Osteoblast (primary cell): ENCODE measurements around the gene RIC1. TPM values are rescaled to one million over a fixed set of nuclear protein-coding genes. Genes with fewer than 3 reads are reported as not detected.

Experiments used
- DNase-seq: peaks from one replicate; pipeline ENCODE4 v3.0.0; 2011; ENCODE audit warnings: low spot score, mixed read lengths; ENCODE audit not compliant: insufficient read length; ENCODE audit errors: missing footprints
- H2AFZ ChIP-seq: 2 replicates; pipeline ENCODE4 v1.6.0; 2011; ENCODE audit warnings: mild to moderate bottlenecking, low read length
- H3K27ac ChIP-seq: 2 replicates; pipeline ENCODE4 v1.5.1; 2011; ENCODE audit warnings: mild to moderate bottlenecking, low read depth, low read length, moderate library complexity
- H3K27me3 ChIP-seq: 2 replicates; pipeline ENCODE4 v1.6.0; 2012; ENCODE audit warnings: mild to moderate bottlenecking, control low read depth, inconsistent platforms, low read length, moderate library complexity; ENCODE audit not compliant: insufficient read depth
- H3K36me3 ChIP-seq: 2 replicates; pipeline ENCODE4 v1.5.1; 2011; ENCODE audit warnings: mild to moderate bottlenecking, low read length, control low read depth, moderate library complexity; ENCODE audit not compliant: insufficient read depth
- H3K4me1 ChIP-seq: 2 replicates; pipeline ENCODE4 v1.5.1; 2011; ENCODE audit warnings: mild to moderate bottlenecking, low read length, control low read depth, moderate library complexity; ENCODE audit not compliant: insufficient read depth
- H3K4me2 ChIP-seq: 2 replicates; pipeline ENCODE4 v1.6.0; 2011; ENCODE audit warnings: mild to moderate bottlenecking, low read length; ENCODE audit not compliant: insufficient read depth
- H3K4me3 ChIP-seq: fragments of 200-600 bp; sonication (generic); 3 replicates; pipeline ENCODE4 v1.5.1; 2012; ENCODE audit warnings: mild to moderate bottlenecking, low read length, inconsistent platforms; ENCODE audit not compliant: insufficient read depth
- H3K79me2 ChIP-seq: 2 replicates; pipeline ENCODE4 v1.6.0; 2012; ENCODE audit warnings: mild to moderate bottlenecking, low read length, control low read depth, inconsistent platforms; ENCODE audit not compliant: insufficient read depth
- H3K9me3 ChIP-seq: 2 replicates; pipeline ENCODE4 v1.5.1; 2011; ENCODE audit warnings: low read depth, low read length, control low read depth
- H4K20me1 ChIP-seq: 2 replicates; pipeline ENCODE4 v1.6.0; 2012; ENCODE audit warnings: mild to moderate bottlenecking, low read length, control low read depth; ENCODE audit not compliant: insufficient read depth
- total RNA-seq: library from RNA; depleted of rRNA; stranded (reverse); fragments of >200 nt; gene quantifications from 2 replicates; pipeline ENCODE4 v1.2.3, GENCODE V29; 2012
- TF ChIP-seq, protein P1 (sequence below): IDR thresholded peaks from 2 replicates; pipeline ENCODE4 v1.5.1; 2011; ENCODE audit warnings: mild to moderate bottlenecking, low read depth, low read length, moderate library complexity; ENCODE audit errors: extremely low read depth

The RIC1 gene
- total RNA-seq, 1 donor: 51.4 TPM

DNA sequence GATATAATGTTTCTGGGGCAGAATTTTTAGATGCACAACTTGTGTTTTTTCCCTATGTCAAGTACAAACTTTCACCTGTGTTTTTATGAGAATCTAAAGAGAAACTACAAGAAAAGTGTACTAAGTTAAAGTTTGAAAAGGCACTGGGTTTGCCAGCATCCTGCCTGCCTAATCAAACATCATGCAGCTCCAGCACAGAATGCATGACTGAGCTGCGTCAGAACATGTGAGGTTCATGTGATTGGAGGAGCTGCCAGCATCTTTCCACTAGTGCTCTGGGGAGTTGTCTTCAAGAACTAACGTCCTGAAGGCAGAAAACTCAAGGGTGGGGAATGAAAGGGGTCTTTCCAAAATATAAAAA lies 46.1 kb upstream of the RIC1 start:
- TF ChIP-seq, protein P1, sequence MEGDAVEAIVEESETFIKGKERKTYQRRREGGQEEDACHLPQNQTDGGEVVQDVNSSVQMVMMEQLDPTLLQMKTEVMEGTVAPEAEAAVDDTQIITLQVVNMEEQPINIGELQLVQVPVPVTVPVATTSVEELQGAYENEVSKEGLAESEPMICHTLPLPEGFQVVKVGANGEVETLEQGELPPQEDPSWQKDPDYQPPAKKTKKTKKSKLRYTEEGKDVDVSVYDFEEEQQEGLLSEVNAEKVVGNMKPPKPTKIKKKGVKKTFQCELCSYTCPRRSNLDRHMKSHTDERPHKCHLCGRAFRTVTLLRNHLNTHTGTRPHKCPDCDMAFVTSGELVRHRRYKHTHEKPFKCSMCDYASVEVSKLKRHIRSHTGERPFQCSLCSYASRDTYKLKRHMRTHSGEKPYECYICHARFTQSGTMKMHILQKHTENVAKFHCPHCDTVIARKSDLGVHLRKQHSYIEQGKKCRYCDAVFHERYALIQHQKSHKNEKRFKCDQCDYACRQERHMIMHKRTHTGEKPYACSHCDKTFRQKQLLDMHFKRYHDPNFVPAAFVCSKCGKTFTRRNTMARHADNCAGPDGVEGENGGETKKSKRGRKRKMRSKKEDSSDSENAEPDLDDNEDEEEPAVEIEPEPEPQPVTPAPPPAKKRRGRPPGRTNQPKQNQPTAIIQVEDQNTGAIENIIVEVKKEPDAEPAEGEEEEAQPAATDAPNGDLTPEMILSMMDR: no peak
- peak overlapping the region; percentile 13 for H2AFZ ChIP-seq
- DNase-seq: no peak
- peaks cover 30% of the 10 kb centered on the region for H3K4me1 ChIP-seq
- H3K4me3 ChIP-seq: no peak overlapping the region
- H3K27me3 ChIP-seq: no peaks in the 10 kb centered on the region
- no peaks in the 10 kb centered on the region for H3K79me2 ChIP-seq
- H3K9me3 ChIP-seq: no peaks in the 10 kb centered on the region
- H3K36me3 ChIP-seq: no peaks in the 10 kb centered on the region
- no peaks in the 10 kb centered on the region for H4K20me1 ChIP-seq
- H3K27ac ChIP-seq: peak overlapping the region; percentile 71
- H3K4me2 ChIP-seq: peak overlapping the region; percentile 21

DNA sequence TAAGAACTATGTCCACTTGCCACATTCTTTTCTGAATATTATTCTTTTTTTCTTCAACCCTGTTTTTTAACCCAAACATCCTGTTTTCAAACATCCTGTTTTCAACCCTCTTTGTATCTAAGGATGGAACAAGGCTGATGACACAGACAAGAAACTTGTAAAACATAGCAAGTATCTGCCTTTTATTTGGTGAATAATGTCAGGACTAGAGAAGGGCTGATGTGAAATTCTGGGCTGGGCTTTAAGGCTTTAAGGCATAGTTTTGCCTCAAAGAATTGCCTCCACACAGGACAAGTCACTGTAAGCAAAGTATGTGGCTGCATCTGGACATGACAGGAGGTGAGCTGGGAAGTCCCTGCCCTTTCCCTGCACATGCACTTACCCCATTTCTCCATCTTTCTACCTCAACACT lies 42.5 kb upstream of the RIC1 start:
- Histone ChIP-seq H2AFZ (peak overlapping the region; percentile 2), H3K4me3 (no peak overlapping the region), H3K36me3 (no peaks in the 10 kb centered on the region), H3K9me3 (no peaks in the 10 kb centered on the region), H3K4me1 (peaks cover 25% of the 10 kb centered on the region), H3K27ac (peak overlapping the region; percentile 76), H3K27me3 (no peaks in the 10 kb centered on the region), H3K4me2 (no peak overlapping the region), H3K79me2 (no peaks in the 10 kb centered on the region), H4K20me1 (no peaks in the 10 kb centered on the region)
- DNase-seq: no peak
- TF ChIP-seq, protein P1: no peak

DNA sequence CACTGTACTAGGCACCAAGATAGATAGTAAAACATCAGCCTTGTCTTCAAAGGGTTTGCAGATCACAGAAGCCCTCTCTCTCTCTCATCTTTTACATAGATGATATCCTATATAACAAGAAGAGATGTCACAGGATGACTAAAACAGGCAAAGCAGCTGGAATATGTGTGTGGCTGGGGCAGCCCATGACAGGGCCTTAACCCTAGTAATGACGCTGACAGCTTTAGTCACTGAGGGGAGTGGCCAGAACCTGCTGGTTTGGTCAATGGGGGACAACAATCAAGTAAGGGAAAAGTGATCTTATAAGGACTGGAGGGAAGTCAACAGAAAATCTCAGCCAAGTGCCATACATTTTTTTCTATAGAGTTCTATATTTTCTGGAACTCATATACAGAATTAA lies 41.9 kb upstream of the RIC1 start:
- Histone ChIP-seq H3K36me3 (no peaks in the 10 kb centered on the region), H3K4me3 (no peak overlapping the region), H3K79me2 (no peaks in the 10 kb centered on the region), H3K27ac (peak overlapping the region; percentile 76), H3K27me3 (no peaks in the 10 kb centered on the region), H2AFZ (no peak overlapping the region), H4K20me1 (no peaks in the 10 kb centered on the region), H3K9me3 (no peaks in the 10 kb centered on the region), H3K4me1 (peaks cover 25% of the 10 kb centered on the region), H3K4me2 (no peak overlapping the region)
- peak; percentile 68 for DNase-seq
- TF ChIP-seq, protein P1: no peak

DNA sequence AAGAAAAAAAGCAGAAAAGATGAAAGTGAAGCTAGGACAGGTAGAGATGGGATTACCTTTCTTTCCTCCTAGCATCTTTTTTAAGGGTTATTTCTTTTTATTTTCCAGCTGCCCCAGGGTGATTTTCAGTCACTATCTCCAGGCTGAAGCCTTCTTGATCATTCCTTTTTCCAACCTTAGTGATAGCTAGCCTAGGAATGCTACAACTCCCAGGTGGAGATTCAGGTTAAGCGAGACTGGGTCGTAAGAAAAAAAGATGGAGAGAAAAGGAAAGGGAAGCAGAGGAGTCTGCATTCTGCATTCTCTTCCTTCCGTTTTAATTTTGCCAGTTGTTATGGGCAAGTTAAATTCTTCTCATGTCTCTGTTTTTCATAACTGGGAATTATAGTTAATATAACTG lies 36.7 kb upstream of the RIC1 start:
- TF ChIP-seq, protein P1: no peak
- H3K27me3 ChIP-seq: no peaks in the 10 kb centered on the region
- H2AFZ ChIP-seq: no peak overlapping the region
- no peaks in the 10 kb centered on the region for H3K36me3 ChIP-seq
- H3K9me3 ChIP-seq: no peaks in the 10 kb centered on the region
- no peaks in the 10 kb centered on the region for H3K79me2 ChIP-seq
- no peak overlapping the region for H3K27ac ChIP-seq
- DNase-seq: no peak
- no peaks in the 10 kb centered on the region for H4K20me1 ChIP-seq
- no peak overlapping the region for H3K4me3 ChIP-seq
- H3K4me1 ChIP-seq: no peaks in the 10 kb centered on the region
- no peak overlapping the region for H3K4me2 ChIP-seq
